Keratinocyte (primary cell): ENCODE measurements around the gene SEC16B. TPM values are rescaled to one million over a fixed set of nuclear protein-coding genes. Genes with fewer than 3 reads are reported as not detected.
A peak's percentile ranks its signal among the peaks of the same experiment; 100 is the strongest.

ENCODE experiments used
- DNase-seq: peaks from one replicate; pipeline ENCODE4 v3.0.0-alpha.2; 2011; ENCODE audit warnings: low read depth, missing footprints, low spot score
- FAIRE-seq: peaks from 2 replicates; lab custom pipeline; 2011; peaks lifted over from hg19 to GRCh38; lab: Jason Lieb, UNC
- H2AFZ ChIP-seq: 2 replicates; pipeline ENCODE4 v1.6.0; 2012; ENCODE audit warnings: low read length, control low read depth, inconsistent platforms; ENCODE audit not compliant: control insufficient read depth
- H3K27ac ChIP-seq: 2 replicates; pipeline ENCODE4 v1.5.1; 2011; ENCODE audit warnings: low read length; ENCODE audit not compliant: control insufficient read depth, insufficient read depth
- H3K27me3 ChIP-seq: 3 replicates; pipeline ENCODE4 v1.6.0; 2011; ENCODE audit warnings: low read length; ENCODE audit not compliant: control insufficient read depth, insufficient read depth; ENCODE audit errors: extremely low read depth
- H3K36me3 ChIP-seq, 2 experiments: 2 replicates in 1 of 2; 3 replicates in 1 of 2; pipeline ENCODE4 v1.5.1; 2011; ENCODE audit warnings: low read length in 2 of 2, mild to moderate bottlenecking in 1 of 2; ENCODE audit not compliant: control insufficient read depth in 2 of 2, insufficient read depth in 2 of 2; ENCODE audit errors: extremely low read depth in 1 of 2
- H3K4me1 ChIP-seq: 3 replicates; pipeline ENCODE4 v1.5.1; 2011; ENCODE audit warnings: low read length; ENCODE audit not compliant: control insufficient read depth, insufficient read depth; ENCODE audit errors: extremely low read depth
- H3K4me2 ChIP-seq: 3 replicates; pipeline ENCODE4 v1.6.0; 2011; ENCODE audit warnings: low read depth, low read length; ENCODE audit not compliant: control insufficient read depth, insufficient read depth; ENCODE audit errors: extremely low read depth
- H3K4me3 ChIP-seq, 3 experiments: fragments of 200-600 bp in 1 of 3; sonication (generic) in 1 of 3; 2 replicates in 2 of 3; 3 replicates in 1 of 3; pipeline ENCODE4 v1.5.1; 2011 to 2016; ENCODE audit warnings: low read length in 3 of 3, mild to moderate bottlenecking in 3 of 3, control low read depth in 2 of 3, inconsistent platforms in 1 of 3, low read depth in 1 of 3, mixed read lengths in 1 of 3, mixed run types in 1 of 3, moderate library complexity in 1 of 3; ENCODE audit not compliant: control insufficient read depth in 2 of 3, insufficient read depth in 2 of 3; ENCODE audit errors: extremely low read depth in 1 of 3
- H3K79me2 ChIP-seq: 2 replicates; pipeline ENCODE4 v1.6.0; 2012; ENCODE audit warnings: low read length; ENCODE audit not compliant: control insufficient read depth, insufficient read depth
- H3K9ac ChIP-seq: 3 replicates; pipeline ENCODE4 v1.6.0; 2011; ENCODE audit warnings: low read length; ENCODE audit not compliant: control insufficient read depth, insufficient read depth; ENCODE audit errors: extremely low read depth
- H3K9me1 ChIP-seq: 3 replicates; pipeline ENCODE4 v1.6.0; 2011; ENCODE audit warnings: low read length; ENCODE audit not compliant: control insufficient read depth, insufficient read depth; ENCODE audit errors: extremely low read depth
- H3K9me3 ChIP-seq: 2 replicates; pipeline ENCODE4 v1.5.1; 2012; ENCODE audit warnings: low read depth, low read length; ENCODE audit not compliant: control insufficient read depth
- H4K20me1 ChIP-seq: 3 replicates; pipeline ENCODE4 v1.6.0; 2011; ENCODE audit warnings: low read length; ENCODE audit not compliant: control insufficient read depth, insufficient read depth; ENCODE audit errors: extremely low read depth
- EZH2 ChIP-seq: IDR thresholded peaks from one replicate; pipeline ENCODE4 v1.6.1; 2012; ENCODE audit warnings: inconsistent platforms, mild to moderate bottlenecking, low read length, moderate library complexity
- dilution Hi-C: fragments of 300-500 bp; cut with MboI; formaldehyde crosslinking; loops from one replicate; pipeline ENCODE4 v1.7.0; 2020; ENCODE audit warnings: low sequenced_read_pairs; ENCODE audit not compliant: extremely low pct_ligation_motif_present
- polyA plus RNA-seq, 5 experiments: library from polyadenylated mRNA; depleted of rRNA in 3 of 5; stranded (reverse) in 3 of 5; stranded (forward) in 1 of 5; unstranded in 1 of 5; fragments of >200 nt; gene quantifications; 1 replicate in 1 of 5; 2 replicates in 3 of 5; 3 replicates in 1 of 5; pipeline versions ENCODE4 v1.2.1 to v1.2.3, GENCODE V29; 2011 to 2012; ENCODE audit warnings: missing spikeins in 2 of 5, low read depth in 1 of 5, low replicate concordance in 1 of 5
- TF ChIP-seq, protein P1 (sequence below), 3 experiments: IDR thresholded peaks in 1 of 3; conservative IDR thresholded peaks in 1 of 3; optimal IDR thresholded peaks in 1 of 3; 2 replicates in 2 of 3; 3 replicates in 1 of 3; pipeline versions ENCODE3 to v1.5.1; 2011; ENCODE audit warnings: low read length in 3 of 3, mild to moderate bottlenecking in 3 of 3, moderate library complexity in 2 of 3, control low read depth in 1 of 3, inconsistent platforms in 1 of 3; ENCODE audit not compliant: insufficient read depth in 2 of 3; ENCODE audit errors: extremely low read depth in 1 of 3

SEC16B gene
- polyA plus RNA-seq, 1 donor (not counting 4 experiments of a cell fraction or from before 2014, with no cell fraction given): 1.2 TPM

DNA sequence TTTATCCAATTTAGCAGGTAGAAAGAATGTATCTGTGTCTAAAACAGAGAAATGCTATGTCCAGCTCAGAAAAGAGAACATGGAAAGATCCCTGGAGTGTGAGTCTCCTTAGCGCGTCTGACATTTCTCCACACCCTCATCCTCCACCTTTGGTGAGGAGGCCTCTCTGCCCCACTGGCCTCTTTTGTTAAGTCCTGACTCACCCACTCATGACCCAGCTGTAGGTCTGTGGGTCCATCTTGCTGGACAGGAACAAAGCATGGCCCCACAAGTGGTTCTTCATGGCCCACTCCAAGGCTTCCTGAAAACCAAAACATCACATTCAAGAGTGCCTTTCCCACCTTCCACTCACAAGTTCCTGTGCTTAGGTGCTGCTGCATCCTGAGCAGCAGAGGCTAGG is 15.8 kb downstream of the SEC16B start:
- H3K27me3 ChIP-seq: no peaks in the 10 kb centered on the region
- H3K36me3 ChIP-seq: no peaks in the 10 kb centered on the region
- H4K20me1 ChIP-seq: no peaks in the 10 kb centered on the region
- no peaks in the 10 kb centered on the region for H3K9me1 ChIP-seq
- dilution Hi-C loops: no loop called here
- peak; percentile 20 for FAIRE-seq
- H2AFZ ChIP-seq: no peak overlapping the region
- H3K4me2 ChIP-seq: no peak overlapping the region
- H3K9ac ChIP-seq: no peak overlapping the region
- H3K27ac ChIP-seq: no peak overlapping the region
- TF ChIP-seq, protein P1, sequence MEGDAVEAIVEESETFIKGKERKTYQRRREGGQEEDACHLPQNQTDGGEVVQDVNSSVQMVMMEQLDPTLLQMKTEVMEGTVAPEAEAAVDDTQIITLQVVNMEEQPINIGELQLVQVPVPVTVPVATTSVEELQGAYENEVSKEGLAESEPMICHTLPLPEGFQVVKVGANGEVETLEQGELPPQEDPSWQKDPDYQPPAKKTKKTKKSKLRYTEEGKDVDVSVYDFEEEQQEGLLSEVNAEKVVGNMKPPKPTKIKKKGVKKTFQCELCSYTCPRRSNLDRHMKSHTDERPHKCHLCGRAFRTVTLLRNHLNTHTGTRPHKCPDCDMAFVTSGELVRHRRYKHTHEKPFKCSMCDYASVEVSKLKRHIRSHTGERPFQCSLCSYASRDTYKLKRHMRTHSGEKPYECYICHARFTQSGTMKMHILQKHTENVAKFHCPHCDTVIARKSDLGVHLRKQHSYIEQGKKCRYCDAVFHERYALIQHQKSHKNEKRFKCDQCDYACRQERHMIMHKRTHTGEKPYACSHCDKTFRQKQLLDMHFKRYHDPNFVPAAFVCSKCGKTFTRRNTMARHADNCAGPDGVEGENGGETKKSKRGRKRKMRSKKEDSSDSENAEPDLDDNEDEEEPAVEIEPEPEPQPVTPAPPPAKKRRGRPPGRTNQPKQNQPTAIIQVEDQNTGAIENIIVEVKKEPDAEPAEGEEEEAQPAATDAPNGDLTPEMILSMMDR (optimal IDR thresholded peaks at IDR 0.05 in 1 of 3, IDR thresholded peaks at IDR 0.05 in 1 of 3, conservative IDR thresholded peaks at IDR 0.05 in 1 of 3; ENCODE audit: extremely low read depth in 1 of 3, insufficient read depth in 2 of 3, low read length in 3 of 3): no peak
- TF ChIP-seq EZH2: no peak
- no peak overlapping the region for H3K4me3 ChIP-seq
- no peak for DNase-seq
- no peaks in the 10 kb centered on the region for H3K79me2 ChIP-seq
- no peaks in the 10 kb centered on the region for H3K4me1 ChIP-seq
- H3K9me3 ChIP-seq: no peaks in the 10 kb centered on the region

DNA sequence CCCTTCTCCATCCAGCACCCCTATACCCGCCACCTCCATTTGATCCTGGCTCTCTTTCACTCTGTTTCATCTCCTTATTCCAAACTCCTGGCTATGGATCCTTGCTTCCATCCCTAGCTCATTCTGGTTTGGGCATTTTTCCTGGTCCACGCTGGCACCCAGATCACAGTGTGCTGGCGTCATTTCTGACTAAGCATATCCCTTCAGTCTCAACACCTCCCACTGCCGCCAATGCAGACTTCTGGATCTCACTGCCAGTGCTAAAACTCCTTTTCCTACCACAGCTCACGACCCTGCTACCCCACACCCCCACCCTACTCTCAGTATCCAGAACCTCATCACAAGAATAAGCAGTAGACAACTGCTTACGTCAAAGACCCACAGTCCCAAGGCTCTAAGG is 16.3 kb downstream of the SEC16B start:
- no peak for DNase-seq
- no peak overlapping the region for H3K4me2 ChIP-seq
- no peak overlapping the region for H2AFZ ChIP-seq
- no peak overlapping the region for H3K9ac ChIP-seq
- H3K27me3 ChIP-seq: no peaks in the 10 kb centered on the region
- no peaks in the 10 kb centered on the region for H3K79me2 ChIP-seq
- no peak overlapping the region for H3K27ac ChIP-seq
- H3K9me1 ChIP-seq: no peaks in the 10 kb centered on the region
- no peaks in the 10 kb centered on the region for H3K4me1 ChIP-seq
- FAIRE-seq: no peak
- no peaks in the 10 kb centered on the region for H3K9me3 ChIP-seq
- no peaks in the 10 kb centered on the region for H4K20me1 ChIP-seq
- no peak overlapping the region for H3K4me3 ChIP-seq
- TF ChIP-seq, protein P1 (optimal IDR thresholded peaks at IDR 0.05 in 1 of 3, IDR thresholded peaks at IDR 0.05 in 1 of 3, conservative IDR thresholded peaks at IDR 0.05 in 1 of 3; ENCODE audit: extremely low read depth in 1 of 3, insufficient read depth in 2 of 3, low read length in 3 of 3): no peak
- no peak for TF ChIP-seq EZH2
- H3K36me3 ChIP-seq: no peaks in the 10 kb centered on the region
- dilution Hi-C loops: no loop called here
